ENCODE measurements around the gene MT1A. TPM values are rescaled to one million over a fixed set of nuclear protein-coding genes. Genes with fewer than 3 reads are reported as not detected.
A peak's percentile ranks its signal among the peaks of the same experiment; 100 is the strongest.

The MT1A gene
- total RNA-seq, 1 donor = 0.72 TPM

DNA sequence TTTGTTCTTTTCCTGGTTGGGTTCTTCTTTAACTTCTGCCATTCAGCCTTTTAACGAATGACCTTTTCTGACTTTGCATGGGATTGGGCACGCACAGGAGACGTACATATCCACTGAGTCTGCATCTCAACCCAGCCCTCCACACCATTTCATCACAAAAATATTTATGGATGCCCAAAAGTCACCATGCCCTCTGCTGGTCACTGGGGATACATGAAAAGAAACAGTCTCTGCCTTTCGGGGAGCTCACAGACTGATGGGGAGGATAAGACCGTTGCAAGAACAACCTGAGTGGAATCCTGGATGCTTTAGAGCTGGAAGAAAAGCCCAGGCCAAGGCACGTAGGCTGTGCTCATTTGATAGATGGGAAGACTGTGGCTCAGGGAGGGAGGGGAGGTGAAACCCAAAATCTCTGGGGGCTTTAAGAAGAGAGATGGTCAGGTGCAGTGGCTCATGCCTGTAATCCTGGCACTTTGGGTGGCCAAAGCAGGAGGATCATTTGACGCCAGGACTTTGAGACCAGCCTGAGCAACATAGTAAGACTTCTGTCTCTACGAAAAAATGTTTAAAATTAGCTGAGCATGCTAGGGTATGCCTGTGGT, 38.0 kb upstream of the MT1A start:
- TF ChIP-seq, protein P1, sequence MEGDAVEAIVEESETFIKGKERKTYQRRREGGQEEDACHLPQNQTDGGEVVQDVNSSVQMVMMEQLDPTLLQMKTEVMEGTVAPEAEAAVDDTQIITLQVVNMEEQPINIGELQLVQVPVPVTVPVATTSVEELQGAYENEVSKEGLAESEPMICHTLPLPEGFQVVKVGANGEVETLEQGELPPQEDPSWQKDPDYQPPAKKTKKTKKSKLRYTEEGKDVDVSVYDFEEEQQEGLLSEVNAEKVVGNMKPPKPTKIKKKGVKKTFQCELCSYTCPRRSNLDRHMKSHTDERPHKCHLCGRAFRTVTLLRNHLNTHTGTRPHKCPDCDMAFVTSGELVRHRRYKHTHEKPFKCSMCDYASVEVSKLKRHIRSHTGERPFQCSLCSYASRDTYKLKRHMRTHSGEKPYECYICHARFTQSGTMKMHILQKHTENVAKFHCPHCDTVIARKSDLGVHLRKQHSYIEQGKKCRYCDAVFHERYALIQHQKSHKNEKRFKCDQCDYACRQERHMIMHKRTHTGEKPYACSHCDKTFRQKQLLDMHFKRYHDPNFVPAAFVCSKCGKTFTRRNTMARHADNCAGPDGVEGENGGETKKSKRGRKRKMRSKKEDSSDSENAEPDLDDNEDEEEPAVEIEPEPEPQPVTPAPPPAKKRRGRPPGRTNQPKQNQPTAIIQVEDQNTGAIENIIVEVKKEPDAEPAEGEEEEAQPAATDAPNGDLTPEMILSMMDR (IDR thresholded peaks at IDR 0.05; ENCODE audit: insufficient read depth, low read length) = peak; percentile 74
- peak; percentile 69 for DNase-seq (ENCODE audit: low read depth)
- H3K4me3 ChIP-seq (ENCODE audit: low read depth, low read length) = no peak overlapping the region

GRCh38 chr16:56601325-56601724, 37.1 kb upstream of the MT1A start:
- no peak overlapping the region for H3K4me3 ChIP-seq (ENCODE audit: low read depth, low read length)
- DNase-seq (ENCODE audit: low read depth) = no peak
- TF ChIP-seq, protein P1 (IDR thresholded peaks at IDR 0.05; ENCODE audit: insufficient read depth, low read length) = no peak

GRCh38 chr16:56603589-56603988, 34.9 kb upstream of the MT1A start:
- TF ChIP-seq, protein P1 (IDR thresholded peaks at IDR 0.05; ENCODE audit: insufficient read depth, low read length) = peak; percentile 43
- H3K4me3 ChIP-seq (ENCODE audit: low read depth, low read length) = no peak overlapping the region
- peak; percentile 27 for DNase-seq (ENCODE audit: low read depth)

DNA sequence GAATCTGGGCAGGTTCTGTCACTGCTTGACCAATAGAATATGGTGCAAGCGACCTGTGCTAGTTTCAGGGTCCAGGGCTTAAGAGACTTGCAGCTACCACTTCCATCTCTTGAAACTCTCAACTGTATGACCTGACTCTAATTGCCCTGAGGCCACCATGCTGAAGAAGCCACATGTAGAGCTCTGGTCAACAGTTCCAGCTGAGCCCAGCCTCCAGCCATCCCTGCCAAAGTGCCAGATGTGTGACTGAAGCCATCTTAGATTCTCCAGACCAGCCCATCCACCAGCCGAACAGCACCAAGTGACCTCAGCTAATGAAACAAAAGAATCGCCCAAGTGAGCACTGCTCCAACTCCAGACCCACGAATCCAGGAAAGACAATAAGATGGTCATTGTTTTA, 33.5 kb upstream of the MT1A start:
- DNase-seq (ENCODE audit: low read depth) = no peak
- no peak overlapping the region for H3K4me3 ChIP-seq (ENCODE audit: low read depth, low read length)
- TF ChIP-seq, protein P1 (IDR thresholded peaks at IDR 0.05; ENCODE audit: insufficient read depth, low read length) = no peak

DNA sequence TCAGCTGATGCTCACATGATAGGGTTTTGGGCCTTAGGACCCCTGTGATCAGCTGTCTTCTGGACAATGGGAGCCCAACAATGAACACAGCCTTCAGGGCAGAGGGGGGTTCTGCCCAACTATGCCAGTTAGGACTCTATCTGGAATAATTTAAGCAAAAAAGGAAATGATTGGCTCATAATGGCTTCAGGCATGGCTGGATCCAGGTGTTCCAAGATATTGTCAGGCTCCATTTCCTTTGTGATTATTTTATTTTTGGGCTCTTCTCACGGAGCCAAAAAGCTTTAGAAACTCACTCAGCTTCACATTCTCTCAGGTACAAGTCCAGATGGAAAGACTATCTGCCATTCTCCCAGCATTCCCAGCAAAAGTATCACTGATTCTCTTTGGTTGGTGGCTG, 33.0 kb upstream of the MT1A start:
- no peak overlapping the region for H3K4me3 ChIP-seq (ENCODE audit: low read depth, low read length)
- DNase-seq (ENCODE audit: low read depth) = no peak
- TF ChIP-seq, protein P1 (IDR thresholded peaks at IDR 0.05; ENCODE audit: insufficient read depth, low read length) = no peak

- no peak overlapping the region for H3K4me3 ChIP-seq (ENCODE audit: low read depth, low read length)
- TF ChIP-seq, protein P1 (IDR thresholded peaks at IDR 0.05; ENCODE audit: insufficient read depth, low read length) = no peak
- no peak for DNase-seq (ENCODE audit: low read depth)
Measured at GRCh38 chr16:56606071-56606475, 32.4 kb upstream of the MT1A start.
